K562 (cell line): ENCODE data around the gene ARNT2. TPM values are rescaled to one million over a fixed set of nuclear protein-coding genes. Genes with fewer than 3 reads are reported as not detected.

Experiments
- ATAC-seq: fragments of 200-7000 bp; cut with Tn5 transposase; 3 replicates; pipeline ENCODE4 v1.9.1; 2020; ENCODE audit warnings: moderate library complexity
- BruUV-seq: library from RNA; stranded (reverse); fragments of 400-500 nt; replicated peaks from 2 replicates; lab custom pipeline; 2021; lab: Mats Ljungman, UMichigan
- CTCF ChIA-PET: fragments of 300-600 bp; formaldehyde crosslinking; extraction: SDS; loops from one replicate; lab custom pipeline; 2021; ENCODE audit warnings: low intra/inter-chr PET ratio; lab: Yijun Ruan, JAX
- POLR2A ChIA-PET: fragments of 300-600, 350-650 bp; sonication (Branson Sonifier 250); formaldehyde crosslinking; extraction: SDS; loops from one replicate; lab custom pipeline; 2021; ENCODE audit warnings: antibody characterized with exemption, inconsistent platforms; lab: Yijun Ruan, JAX
- DNase-seq, 4 experiments: peaks; one replicate each; pipeline versions ENCODE4 v3.0.0 to v3.0.0-alpha.2; 2011 to 2018; ENCODE audit warnings: low spot score in 3 of 4, mixed read lengths in 3 of 4; ENCODE audit errors: extremely low read depth in 1 of 4
- FAIRE-seq: peaks from 2 replicates; lab custom pipeline; 2011; peaks lifted over from hg19 to GRCh38; lab: Jason Lieb, UNC
- H2AFZ ChIP-seq: 2 replicates; pipeline ENCODE4 v1.6.0; 2011; ENCODE audit warnings: low read depth, low read length, control low read depth, inconsistent platforms
- H3K27ac ChIP-seq: fragments of 200-600 bp; 3 replicates; pipeline ENCODE4 v1.8.0; 2011; ENCODE audit warnings: low read depth, mild to moderate bottlenecking, control low read depth, inconsistent platforms, low read length, moderate library complexity, mixed read lengths; ENCODE audit errors: extremely low read depth
- H3K27me3 ChIP-seq, 2 experiments: fragments of 300-600 bp in 1 of 2; 2 replicates in 1 of 2; 3 replicates in 1 of 2; pipeline versions ENCODE4 v1.6.0 to v1.8.0; 2011; ENCODE audit warnings: inconsistent platforms in 2 of 2, low read length in 2 of 2, mild to moderate bottlenecking in 1 of 2, mixed read lengths in 1 of 2, moderate library complexity in 1 of 2; ENCODE audit not compliant: control insufficient read depth in 2 of 2, insufficient read depth in 2 of 2
- H3K36me3 ChIP-seq: fragments of 300-600 bp; 3 replicates; pipeline ENCODE4 v1.8.0; 2011; ENCODE audit warnings: mild to moderate bottlenecking, low read length, inconsistent platforms; ENCODE audit not compliant: control insufficient read depth, insufficient read depth
- H3K4me1 ChIP-seq, 2 experiments: fragments of 200-600 bp in 1 of 2; replicated peaks in 1 of 2; 2 replicates in 1 of 2; 3 replicates in 1 of 2; pipeline versions ENCODE4 v1.5.1 to v1.8.0; 2011; ENCODE audit warnings: inconsistent platforms in 2 of 2, low read length in 2 of 2, mild to moderate bottlenecking in 1 of 2, mixed read lengths in 1 of 2, moderate library complexity in 1 of 2; ENCODE audit not compliant: control insufficient read depth in 2 of 2, insufficient read depth in 2 of 2
- H3K4me2 ChIP-seq: 2 replicates; pipeline ENCODE4 v1.6.1; 2011; ENCODE audit warnings: low read length, control low read depth, inconsistent platforms, mixed read lengths; ENCODE audit not compliant: insufficient read depth
- H3K4me3 ChIP-seq: fragments of 200-600 bp; sonication (generic), shearing (Covaris generic); 2 replicates; pipeline ENCODE4 v1.5.1; 2016; ENCODE audit warnings: control low read depth, inconsistent platforms
- H3K79me2 ChIP-seq: fragments of 200-600 bp; 3 replicates; pipeline ENCODE4 v1.8.0; 2011; ENCODE audit warnings: low read length, inconsistent platforms; ENCODE audit not compliant: control insufficient read depth, insufficient read depth
- H3K9ac ChIP-seq, 2 experiments: 2 replicates each; pipeline versions ENCODE4 v1.6.0 to v1.6.1; 2011; ENCODE audit warnings: low read depth in 2 of 2, low read length in 2 of 2, control low read depth in 1 of 2, inconsistent platforms in 1 of 2, mild to moderate bottlenecking in 1 of 2, mixed read lengths in 1 of 2; ENCODE audit not compliant: insufficient read depth in 1 of 2
- H3K9me1 ChIP-seq: one replicate; pipeline ENCODE4 v1.6.0; 2011; ENCODE audit warnings: inconsistent platforms, mild to moderate bottlenecking, low read length, moderate library complexity; ENCODE audit not compliant: control insufficient read depth, insufficient read depth
- H3K9me3 ChIP-seq: replicated peaks from 2 replicates; pipeline ENCODE4 v1.5.1; 2011; ENCODE audit warnings: low read depth, low read length, inconsistent platforms; ENCODE audit not compliant: control insufficient read depth, insufficient read depth
- H4K20me1 ChIP-seq: replicated peaks from 2 replicates; pipeline ENCODE4 v1.6.1; 2011; ENCODE audit warnings: low read length, inconsistent platforms, mixed read lengths; ENCODE audit not compliant: control insufficient read depth, insufficient read depth
- CREB3L1 ChIP-seq: fragments of 450-650 bp; IDR thresholded peaks from 2 replicates; pipeline ENCODE4 v1.6.1; 2014; ENCODE audit warnings: low read depth, mild to moderate bottlenecking, moderate library complexity, borderline replicate concordance
- DMBX1 ChIP-seq: fragments of 250-450 bp; sonication (Bioruptor Pico); IDR thresholded peaks from 2 replicates; pipeline ENCODE4 v1.8.0; 2022; ENCODE audit warnings: inconsistent platforms, mild to moderate bottlenecking, moderate library complexity, borderline replicate concordance
- LARP7 ChIP-seq: fragments of 450-650 bp; IDR thresholded peaks from 2 replicates; pipeline ENCODE4 v1.6.1; 2016
- MCM5 ChIP-seq: fragments of 450-650 bp; IDR thresholded peaks from 2 replicates; pipeline ENCODE4 v1.6.1; 2016; ENCODE audit warnings: low read depth
- NFRKB ChIP-seq: fragments of 450-650 bp; IDR thresholded peaks from 2 replicates; pipeline ENCODE4 v1.6.1; 2016; ENCODE audit warnings: low read depth
- RAD21 ChIP-seq, 2 experiments: fragments of 250-450 bp in 1 of 2; fragments of 450-650 bp in 1 of 2; sonication (Bioruptor Pico) in 1 of 2; formaldehyde crosslinking in 1 of 2; IDR thresholded peaks in 1 of 2; conservative IDR thresholded peaks in 1 of 2; 2 replicates each; pipeline versions ENCODE4 v1.4.0 to v1.8.0; 2020 to 2022; ENCODE audit warnings: mild to moderate bottlenecking in 2 of 2, moderate library complexity in 1 of 2
- SMARCB1 ChIP-seq: IDR thresholded peaks from 2 replicates; pipeline ENCODE4 v1.6.1; 2011; ENCODE audit warnings: improper control_type of control experiment, low read depth; ENCODE audit not compliant: insufficient read length
- SRSF1 ChIP-seq: fragments of 200-400 bp; formaldehyde crosslinking; IDR thresholded peaks from 2 replicates; pipeline ENCODE4 v1.6.1; 2017; ENCODE audit warnings: mild to moderate bottlenecking, low read depth, low read length, moderate library complexity
- ZMIZ1 ChIP-seq, 2 experiments: fragments of 150-350 bp in 1 of 2; IDR thresholded peaks; 2 replicates each; pipeline ENCODE4 v1.6.1; 2012 to 2016; ENCODE audit warnings: low read depth in 2 of 2, low read length in 2 of 2, mild to moderate bottlenecking in 1 of 2, moderate library complexity in 1 of 2
- ZNF586 ChIP-seq: fragments of 450-650 bp; formaldehyde crosslinking; conservative IDR thresholded peaks from 2 replicates; pipeline ENCODE4 v1.4.0; 2020; ENCODE audit warnings: mild to moderate bottlenecking, moderate library complexity
- WGBS: fragments of 100-300 bp; shearing (Covaris generic); methylation state at CpG from one replicate; pipeline ENCODE4 v1.1.6; 2016; ENCODE audit warnings: low coverage, mixed read lengths; ENCODE audit not compliant: insufficient coverage; ENCODE audit errors: missing lambda C conversion rate; 5-methylcytosine and 5-hydroxymethylcytosine counted together
- in situ Hi-C: fragments of 300-500 bp; cut with MboI; formaldehyde crosslinking; loops from 4 replicates; pipeline ENCODE4 v1.15.0; 2018; ENCODE audit warnings: inconsistent platforms, mixed read lengths
- intact Hi-C: fragments of 100-400 bp; cut with micrococcal nuclease; formaldehyde crosslinking; loops from 2 replicates; pipeline ENCODE4 v1.14.2; 2022
- polyA plus RNA-seq, 8 experiments: library from polyadenylated mRNA; depleted of rRNA in 4 of 8; stranded (reverse) in 5 of 8; unstranded in 3 of 8; fragments of >200 nt; fragmentation: Nextera tagmentation in 2 of 8; fragmentation: Illumina TruSeq in 1 of 8; extraction: Ambion mirVana in 2 of 8; extraction: Trizol in 1 of 8; gene quantifications; 2 replicates each; pipeline versions ENCODE4 v1.2.1 to v1.2.3, GENCODE V29; 2011 to 2014; ENCODE audit warnings: inconsistent platforms in 1 of 8, missing spikeins in 1 of 8
- total RNA-seq, 7 experiments: library from RNA; depleted of rRNA in 6 of 7; stranded (reverse); fragments of >200 nt in 6 of 7; fragmentation: Illumina TruSeq in 2 of 7; extraction: Trizol in 2 of 7; gene quantifications; 2 replicates each; pipeline versions ENCODE4 v1.2.1 to v1.2.3, GENCODE V29; 2011 to 2021; ENCODE audit warnings: low replicate concordance in 1 of 7
- TF ChIP-seq, protein P1 (sequence below): fragments of 450-650 bp; formaldehyde crosslinking; IDR thresholded peaks from 2 replicates; pipeline ENCODE4 v1.4.0; 2020; ENCODE audit warnings: mild to moderate bottlenecking, moderate library complexity
- TF ChIP-seq, protein P2 (sequence below), 2 experiments: fragments of 450-650 bp in 1 of 2; sonication (generic) in 1 of 2; formaldehyde crosslinking in 1 of 2; IDR thresholded peaks in 1 of 2; conservative IDR thresholded peaks in 1 of 2; 2 replicates each; pipeline versions ENCODE4 v1.6.1 to v1.8.1; 2016 to 2023; ENCODE audit warnings: mild to moderate bottlenecking in 2 of 2, moderate library complexity in 2 of 2, inconsistent platforms in 1 of 2, missing genetic modification reagents in 1 of 2

The ARNT2 gene
- total and polyA plus RNA-seq, 9 of the 15 experiments (the other 6 are each of a cell fraction or from before 2014, with no cell fraction given) = 0.01 TPM; not detected in 8

DNA sequence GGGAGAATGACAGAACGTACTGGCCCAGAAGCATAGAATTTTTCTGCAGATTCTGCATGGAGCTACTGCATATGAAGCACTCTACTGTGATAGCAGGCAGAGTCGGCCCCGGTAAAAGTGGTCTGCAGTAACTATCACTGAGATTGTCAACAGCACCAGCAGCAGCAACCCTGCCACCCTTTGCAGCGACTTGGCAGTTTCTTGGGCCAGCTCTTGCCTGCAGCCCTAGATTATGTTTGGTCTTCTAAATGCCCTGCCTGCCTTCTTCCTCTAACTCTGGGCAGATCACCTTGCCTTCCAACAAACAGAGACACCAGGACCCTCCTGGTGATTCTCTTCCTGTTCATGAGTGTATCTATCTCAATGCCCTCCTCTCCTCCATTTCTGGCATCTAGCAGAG lies 161.8 kb downstream of the ARNT2 start (continued):
- TF ChIP-seq ZNF586 (CRISPR knock-in tag) = no peak
- TF ChIP-seq SRSF1 = no peak

DNA sequence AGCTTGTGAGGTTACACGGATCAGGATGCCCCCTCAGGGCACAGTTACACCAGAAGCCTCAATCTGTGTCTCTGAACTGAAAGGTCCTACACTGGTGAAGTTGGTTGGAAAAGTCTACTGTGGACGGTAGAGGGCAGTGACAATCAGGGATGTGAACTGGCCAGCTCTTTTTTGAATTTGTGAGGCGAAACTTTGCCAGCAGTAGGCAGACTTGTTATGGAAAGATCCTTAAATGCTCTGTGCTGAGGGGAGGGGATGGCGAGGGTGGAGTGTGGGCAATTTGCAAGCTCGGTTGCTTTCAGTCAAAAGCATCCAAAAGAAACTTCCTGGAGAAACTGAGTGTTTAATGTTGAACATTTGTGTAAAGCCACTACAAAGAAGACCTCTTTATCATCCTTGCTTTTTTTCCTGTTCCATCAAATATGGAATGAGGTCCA lies 163.6 kb downstream of the ARNT2 start:
- Histone ChIP-seq H3K9ac (no peak overlapping the region), H4K20me1 (peaks cover 4% of the 10 kb centered on the region; the same call in 1 of the 2 replicates), H3K9me1 (no peaks in the 10 kb centered on the region), H3K27me3 (peaks cover 4 to 40% of the 10 kb centered on the region in 2 experiments; a peak in 3 of 5 replicates), H3K9me3 (no peaks in the 10 kb centered on the region), H3K36me3 (no peaks in the 10 kb centered on the region), H3K4me1 (no peaks in the 10 kb centered on the region), H2AFZ (no peak overlapping the region), H3K79me2 (no peaks in the 10 kb centered on the region), H3K4me2 (no peak overlapping the region), H3K27ac (no peak overlapping the region), H3K4me3 (no peak overlapping the region)
- in situ Hi-C loops = no loop called here
- DNase-seq = peak; percentile 22 to 56 (median 40)
- intact Hi-C loops = loop anchor here (1.0 kb wide), 2 partner anchors 209 to 403 kb away; no protein-coding TSS in a partner anchor
- ChIA-PET POLR2A (interaction anchor here (0.5 to 0.6 kb wide), 3 partner anchors 12 to 799 kb away, joined by 3 to 4 read pairs (median 3); no protein-coding TSS in a partner anchor), CTCF (interaction anchor here (1.0 to 1.7 kb wide), 3 partner anchors 208 to 211 kb away, joined by 3 to 5 read pairs (median 4); partner anchors contain the start of gene CEMIP)
- ATAC-seq = peak; percentile 86
- BruUV-seq = no TSS peak
- WGBS = 0% methylated on average over 5 of the region's 5 CpGs
- FAIRE-seq = peak; percentile 61
- TF ChIP-seq, protein P1, sequence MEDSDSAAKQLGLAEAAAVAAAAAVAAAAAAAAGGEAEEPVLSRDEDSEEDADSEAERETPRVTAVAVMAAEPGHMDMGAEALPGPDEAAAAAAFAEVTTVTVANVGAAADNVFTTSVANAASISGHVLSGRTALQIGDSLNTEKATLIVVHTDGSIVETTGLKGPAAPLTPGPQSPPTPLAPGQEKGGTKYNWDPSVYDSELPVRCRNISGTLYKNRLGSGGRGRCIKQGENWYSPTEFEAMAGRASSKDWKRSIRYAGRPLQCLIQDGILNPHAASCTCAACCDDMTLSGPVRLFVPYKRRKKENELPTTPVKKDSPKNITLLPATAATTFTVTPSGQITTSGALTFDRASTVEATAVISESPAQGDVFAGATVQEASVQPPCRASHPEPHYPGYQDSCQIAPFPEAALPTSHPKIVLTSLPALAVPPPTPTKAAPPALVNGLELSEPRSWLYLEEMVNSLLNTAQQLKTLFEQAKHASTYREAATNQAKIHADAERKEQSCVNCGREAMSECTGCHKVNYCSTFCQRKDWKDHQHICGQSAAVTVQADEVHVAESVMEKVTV (CRISPR knock-in tag) = peak; percentile 38; the same call in 1 of the 2 replicates
- TF ChIP-seq SMARCB1 = no peak
- peak; percentile 65 to 78 for TF ChIP-seq RAD21 (CRISPR knock-in tag; conservative IDR thresholded peaks at IDR 0.05 in 1 of 2, IDR thresholded peaks at IDR 0.05 in 1 of 2)
- TF ChIP-seq ZMIZ1 (IDR thresholded peaks at IDR 0.05; ENCODE audit: low read depth in 2 of 2, low read length in 2 of 2) = no peak
- TF ChIP-seq LARP7 = no peak
- TF ChIP-seq NFRKB = no peak
- TF ChIP-seq CREB3L1 = no peak
- TF ChIP-seq MCM5 = no peak
- no peak for TF ChIP-seq DMBX1 (CRISPR knock-in tag)
- TF ChIP-seq, protein P2, sequence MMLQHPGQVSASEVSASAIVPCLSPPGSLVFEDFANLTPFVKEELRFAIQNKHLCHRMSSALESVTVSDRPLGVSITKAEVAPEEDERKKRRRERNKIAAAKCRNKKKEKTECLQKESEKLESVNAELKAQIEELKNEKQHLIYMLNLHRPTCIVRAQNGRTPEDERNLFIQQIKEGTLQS (IDR thresholded peaks at IDR 0.05) = no peak
- TF ChIP-seq, protein P2 (CRISPR knock-in tag; conservative IDR thresholded peaks at IDR 0.05) = no peak
